HepG2 (cell line): Measurements from ENCODE around the gene KIAA1755. TPM values are rescaled to one million over a fixed set of nuclear protein-coding genes. Genes with fewer than 3 reads are reported as not detected.

Source experiments
- GFI1 ChIP-seq: sonication (generic); formaldehyde crosslinking; IDR thresholded peaks from 2 replicates; pipeline ENCODE4 v1.5.0; 2020; ENCODE audit warnings: missing genetic modification reagents, mild to moderate bottlenecking, borderline replicate concordance
- HMG20B ChIP-seq: conservative IDR thresholded peaks from 2 replicates; pipeline ENCODE4 v1.6.1; 2016; ENCODE audit warnings: missing genetic modification reagents, missing compliant biosample characterization
- KDM2A ChIP-seq: sonication (generic); formaldehyde crosslinking; IDR thresholded peaks from 2 replicates; pipeline ENCODE4 v1.4.0; 2020; ENCODE audit warnings: low read depth, missing genetic modification reagents, borderline replicate concordance
- NR1H2 ChIP-seq: sonication (generic); formaldehyde crosslinking; IDR thresholded peaks from 2 replicates; pipeline ENCODE4 v1.8.1; 2022; ENCODE audit warnings: low read depth, missing genetic modification reagents, borderline replicate concordance
- POGK ChIP-seq: sonication (generic); formaldehyde crosslinking; conservative IDR thresholded peaks from 2 replicates; pipeline ENCODE4 v1.8.0; 2022; ENCODE audit warnings: mild to moderate bottlenecking, moderate library complexity, missing genetic modification reagents
- SRY ChIP-seq: sonication (generic); formaldehyde crosslinking; IDR thresholded peaks from 2 replicates; pipeline ENCODE4 v1.8.0; 2022; ENCODE audit warnings: mild to moderate bottlenecking, missing genetic modification reagents
- TP53 ChIP-seq: sonication (generic); formaldehyde crosslinking; conservative IDR thresholded peaks from 2 replicates; pipeline ENCODE4 v1.4.0; 2020; ENCODE audit warnings: missing genetic modification reagents
- ZFX ChIP-seq: sonication (generic); formaldehyde crosslinking; IDR thresholded peaks from 2 replicates; pipeline ENCODE4 v1.4.0; 2020; ENCODE audit warnings: mild to moderate bottlenecking, low read depth, missing genetic modification reagents, moderate library complexity
- ZNF331 ChIP-seq: sonication (generic); formaldehyde crosslinking; IDR thresholded peaks from 2 replicates; pipeline ENCODE4 v1.4.0; 2020; ENCODE audit warnings: missing genetic modification reagents
- ZNF615 ChIP-seq: sonication (generic); formaldehyde crosslinking; IDR thresholded peaks from 2 replicates; pipeline ENCODE4 v1.5.0; 2020; ENCODE audit warnings: mild to moderate bottlenecking, missing genetic modification reagents, borderline replicate concordance
- ZNF839 ChIP-seq: sonication (generic); formaldehyde crosslinking; IDR thresholded peaks from 2 replicates; pipeline ENCODE4 v1.4.0; 2020; ENCODE audit warnings: missing genetic modification reagents, mild to moderate bottlenecking, borderline replicate concordance
- ZSCAN5A ChIP-seq: sonication (generic); formaldehyde crosslinking; IDR thresholded peaks from 2 replicates; pipeline ENCODE4 v1.8.0; 2022; ENCODE audit warnings: mild to moderate bottlenecking, missing genetic modification reagents, borderline replicate concordance
- polyA plus RNA-seq, 8 experiments: library from polyadenylated mRNA; depleted of rRNA in 3 of 8; stranded (reverse) in 7 of 8; unstranded in 1 of 8; fragments of >200 nt; fragmentation: Illumina TruSeq in 4 of 8; extraction: Trizol in 4 of 8; gene quantifications; 2 replicates each; pipeline versions ENCODE4 v1.2.1 to v1.2.3, GENCODE V29; 2011 to 2016; ENCODE audit warnings: low read depth in 4 of 8, missing spikeins in 1 of 8, mixed read lengths in 1 of 8; ENCODE audit not compliant: insufficient read depth in 1 of 8
- total RNA-seq, 5 experiments: library from RNA; depleted of rRNA; stranded (reverse); fragments of >200 nt; fragmentation: Illumina TruSeq; extraction: Trizol; gene quantifications; 2 replicates each; pipeline ENCODE4 v1.2.3, GENCODE V29; 2016; ENCODE audit warnings: low read depth in 1 of 5
- TF ChIP-seq, protein P1 (sequence below): sonication (generic); formaldehyde crosslinking; IDR thresholded peaks from 2 replicates; pipeline ENCODE4 v1.8.1; 2023; ENCODE audit warnings: mild to moderate bottlenecking, missing genetic modification reagents
- TF ChIP-seq, protein P2 (sequence below): sonication (generic); formaldehyde crosslinking; IDR thresholded peaks from 2 replicates; pipeline ENCODE4 v1.9.0; 2021; ENCODE audit warnings: missing genetic modification reagents, borderline replicate concordance
- TF ChIP-seq, protein P3 (sequence below): IDR thresholded peaks from 2 replicates; pipeline ENCODE4 v1.6.1; 2016
- TF ChIP-seq, protein P4 (sequence below): sonication (generic); formaldehyde crosslinking; IDR thresholded peaks from 2 replicates; pipeline ENCODE4 v1.4.0; 2020; ENCODE audit warnings: missing genetic modification reagents, borderline replicate concordance

KIAA1755 gene
- total and polyA plus RNA-seq, 2 of the 13 experiments (the other 11 are each of a cell fraction or from before 2014, with no cell fraction given) = 0.04 TPM; not detected in 1

- TF ChIP-seq, protein P1, sequence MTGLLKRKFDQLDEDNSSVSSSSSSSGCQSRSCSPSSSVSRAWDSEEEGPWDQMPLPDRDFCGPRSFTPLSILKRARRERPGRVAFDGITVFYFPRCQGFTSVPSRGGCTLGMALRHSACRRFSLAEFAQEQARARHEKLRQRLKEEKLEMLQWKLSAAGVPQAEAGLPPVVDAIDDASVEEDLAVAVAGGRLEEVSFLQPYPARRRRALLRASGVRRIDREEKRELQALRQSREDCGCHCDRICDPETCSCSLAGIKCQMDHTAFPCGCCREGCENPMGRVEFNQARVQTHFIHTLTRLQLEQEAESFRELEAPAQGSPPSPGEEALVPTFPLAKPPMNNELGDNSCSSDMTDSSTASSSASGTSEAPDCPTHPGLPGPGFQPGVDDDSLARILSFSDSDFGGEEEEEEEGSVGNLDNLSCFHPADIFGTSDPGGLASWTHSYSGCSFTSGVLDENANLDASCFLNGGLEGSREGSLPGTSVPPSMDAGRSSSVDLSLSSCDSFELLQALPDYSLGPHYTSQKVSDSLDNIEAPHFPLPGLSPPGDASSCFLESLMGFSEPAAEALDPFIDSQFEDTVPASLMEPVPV (CRISPR knock-in tag) = no peak
- TF ChIP-seq ZNF615 (CRISPR knock-in tag) (no peak), HMG20B (CRISPR knock-in tag) (0 out of 2 replicates have a peak, but pooled peaks have one; percentile 40), ZFX (CRISPR knock-in tag) (no peak), ZSCAN5A (CRISPR knock-in tag) (no peak), GFI1 (no peak), SRY (CRISPR knock-in tag) (no peak), ZNF331 (CRISPR knock-in tag) (peak; percentile 63), POGK (CRISPR knock-in tag) (no peak), KDM2A (CRISPR knock-in tag) (peak; percentile 37; the same call in 1 of the 2 replicates), ZNF839 (no peak), TP53 (CRISPR knock-in tag) (no peak), NR1H2 (CRISPR knock-in tag) (no peak)
- TF ChIP-seq, protein P2, sequence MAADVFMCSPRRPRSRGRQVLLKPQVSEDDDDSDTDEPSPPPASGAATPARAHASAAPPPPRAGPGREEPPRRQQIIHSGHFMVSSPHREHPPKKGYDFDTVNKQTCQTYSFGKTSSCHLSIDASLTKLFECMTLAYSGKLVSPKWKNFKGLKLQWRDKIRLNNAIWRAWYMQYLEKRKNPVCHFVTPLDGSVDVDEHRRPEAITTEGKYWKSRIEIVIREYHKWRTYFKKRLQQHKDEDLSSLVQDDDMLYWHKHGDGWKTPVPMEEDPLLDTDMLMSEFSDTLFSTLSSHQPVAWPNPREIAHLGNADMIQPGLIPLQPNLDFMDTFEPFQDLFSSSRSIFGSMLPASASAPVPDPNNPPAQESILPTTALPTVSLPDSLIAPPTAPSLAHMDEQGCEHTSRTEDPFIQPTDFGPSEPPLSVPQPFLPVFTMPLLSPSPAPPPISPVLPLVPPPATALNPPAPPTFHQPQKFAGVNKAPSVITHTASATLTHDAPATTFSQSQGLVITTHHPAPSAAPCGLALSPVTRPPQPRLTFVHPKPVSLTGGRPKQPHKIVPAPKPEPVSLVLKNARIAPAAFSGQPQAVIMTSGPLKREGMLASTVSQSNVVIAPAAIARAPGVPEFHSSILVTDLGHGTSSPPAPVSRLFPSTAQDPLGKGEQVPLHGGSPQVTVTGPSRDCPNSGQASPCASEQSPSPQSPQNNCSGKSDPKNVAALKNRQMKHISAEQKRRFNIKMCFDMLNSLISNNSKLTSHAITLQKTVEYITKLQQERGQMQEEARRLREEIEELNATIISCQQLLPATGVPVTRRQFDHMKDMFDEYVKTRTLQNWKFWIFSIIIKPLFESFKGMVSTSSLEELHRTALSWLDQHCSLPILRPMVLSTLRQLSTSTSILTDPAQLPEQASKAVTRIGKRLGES (CRISPR knock-in tag) = no peak
- TF ChIP-seq, protein P3, sequence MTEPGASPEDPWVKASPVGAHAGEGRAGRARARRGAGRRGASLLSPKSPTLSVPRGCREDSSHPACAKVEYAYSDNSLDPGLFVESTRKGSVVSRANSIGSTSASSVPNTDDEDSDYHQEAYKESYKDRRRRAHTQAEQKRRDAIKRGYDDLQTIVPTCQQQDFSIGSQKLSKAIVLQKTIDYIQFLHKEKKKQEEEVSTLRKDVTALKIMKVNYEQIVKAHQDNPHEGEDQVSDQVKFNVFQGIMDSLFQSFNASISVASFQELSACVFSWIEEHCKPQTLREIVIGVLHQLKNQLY = no peak
- TF ChIP-seq, protein P4, sequence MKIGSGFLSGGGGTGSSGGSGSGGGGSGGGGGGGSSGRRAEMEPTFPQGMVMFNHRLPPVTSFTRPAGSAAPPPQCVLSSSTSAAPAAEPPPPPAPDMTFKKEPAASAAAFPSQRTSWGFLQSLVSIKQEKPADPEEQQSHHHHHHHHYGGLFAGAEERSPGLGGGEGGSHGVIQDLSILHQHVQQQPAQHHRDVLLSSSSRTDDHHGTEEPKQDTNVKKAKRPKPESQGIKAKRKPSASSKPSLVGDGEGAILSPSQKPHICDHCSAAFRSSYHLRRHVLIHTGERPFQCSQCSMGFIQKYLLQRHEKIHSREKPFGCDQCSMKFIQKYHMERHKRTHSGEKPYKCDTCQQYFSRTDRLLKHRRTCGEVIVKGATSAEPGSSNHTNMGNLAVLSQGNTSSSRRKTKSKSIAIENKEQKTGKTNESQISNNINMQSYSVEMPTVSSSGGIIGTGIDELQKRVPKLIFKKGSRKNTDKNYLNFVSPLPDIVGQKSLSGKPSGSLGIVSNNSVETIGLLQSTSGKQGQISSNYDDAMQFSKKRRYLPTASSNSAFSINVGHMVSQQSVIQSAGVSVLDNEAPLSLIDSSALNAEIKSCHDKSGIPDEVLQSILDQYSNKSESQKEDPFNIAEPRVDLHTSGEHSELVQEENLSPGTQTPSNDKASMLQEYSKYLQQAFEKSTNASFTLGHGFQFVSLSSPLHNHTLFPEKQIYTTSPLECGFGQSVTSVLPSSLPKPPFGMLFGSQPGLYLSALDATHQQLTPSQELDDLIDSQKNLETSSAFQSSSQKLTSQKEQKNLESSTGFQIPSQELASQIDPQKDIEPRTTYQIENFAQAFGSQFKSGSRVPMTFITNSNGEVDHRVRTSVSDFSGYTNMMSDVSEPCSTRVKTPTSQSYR (CRISPR knock-in tag) = no peak
Observed at GRCh38 chr20:38173237-38174156, 87.0 kb downstream of the KIAA1755 start (continued).
